CD4-positive, CD25-positive, alpha-beta regulatory T cell (primary cell): ENCODE results near the gene ATP2B2. TPM values are rescaled to one million over a fixed set of nuclear protein-coding genes. Genes with fewer than 3 reads are reported as not detected.

Source experiments
- ATAC-seq, 2 donors: fragments of 150-1000 bp; cut with Tn5 transposase; one replicate each; pipeline ENCODE4 v1.10.0; 2021; ENCODE audit warnings: low read depth in 2 of 2, moderate number of reproducible peaks in 2 of 2, moderate library complexity in 1 of 2
- DNase-seq, 3 donors: peaks; one replicate each; pipeline versions ENCODE4 v3.0.0 to v3.0.0-alpha.2; 2012 to 2022; ENCODE audit warnings: mixed read lengths in 1 of 3
- H3K27ac ChIP-seq: one replicate; pipeline ENCODE4 v1.7.0; 2013; ENCODE audit warnings: mild to moderate bottlenecking, low read length; ENCODE audit not compliant: insufficient read depth, poor library complexity, severe bottlenecking
- H3K27me3 ChIP-seq: one replicate; pipeline ENCODE4 v1.7.0; 2013; ENCODE audit warnings: low read length; ENCODE audit not compliant: control insufficient read depth, insufficient read depth
- H3K36me3 ChIP-seq: one replicate; pipeline ENCODE4 v1.7.0; 2013; ENCODE audit warnings: mild to moderate bottlenecking, low read length, moderate library complexity; ENCODE audit not compliant: control insufficient read depth, insufficient read depth
- H3K4me1 ChIP-seq: 2 replicates; pipeline ENCODE4 v1.7.0; 2013; ENCODE audit warnings: mild to moderate bottlenecking, low read length; ENCODE audit not compliant: insufficient read depth, control insufficient read depth, poor library complexity, severe bottlenecking
- H3K4me3 ChIP-seq: one replicate; pipeline ENCODE4 v1.7.0; 2013; ENCODE audit warnings: low read depth, mild to moderate bottlenecking, low read length, moderate library complexity
- H3K9me3 ChIP-seq, 2 experiments: 1 replicate in 1 of 2; 2 replicates in 1 of 2; pipeline ENCODE4 v1.7.0; 2013; ENCODE audit warnings: low read length in 2 of 2, mild to moderate bottlenecking in 1 of 2, moderate library complexity in 1 of 2; ENCODE audit not compliant: control insufficient read depth in 2 of 2
- H3K27ac Mint-ChIP-seq, 3 donors: one replicate each; pipeline ENCODE4 v1.8.0; 2020 to 2022; ENCODE audit warnings: mild to moderate bottlenecking in 3 of 3, mixed read lengths in 3 of 3, moderate library complexity in 2 of 3
- H3K27me3 Mint-ChIP-seq: one replicate; pipeline ENCODE4 v1.8.0; 2022; ENCODE audit warnings: mild to moderate bottlenecking, mixed read lengths
- H3K36me3 Mint-ChIP-seq: one replicate; pipeline ENCODE4 v1.8.0; 2020; ENCODE audit warnings: mixed read lengths
- H3K4me1 Mint-ChIP-seq, 4 donors: one replicate each; pipeline ENCODE4 v1.8.0; 2020 to 2022; ENCODE audit warnings: mixed read lengths in 4 of 4, mild to moderate bottlenecking in 1 of 4
- H3K4me3 Mint-ChIP-seq, 4 donors: one replicate each; pipeline ENCODE4 v1.8.0; 2020 to 2022; ENCODE audit warnings: mild to moderate bottlenecking in 4 of 4, mixed read lengths in 4 of 4, moderate library complexity in 3 of 4
- H3K9me3 Mint-ChIP-seq, 7 donors: one replicate each; pipeline ENCODE4 v1.8.0; 2020 to 2022; ENCODE audit warnings: mixed read lengths in 7 of 7, mild to moderate bottlenecking in 3 of 7, moderate library complexity in 2 of 7
- polyA plus RNA-seq, 4 donors: library from polyadenylated mRNA; unstranded; fragments of 300-500 nt; fragmentation: Illumina TruSeq; gene quantifications; one replicate each; pipeline ENCODE4 v1.2.3, GENCODE V29; 2021
- total RNA-seq: library from RNA; stranded (reverse); gene quantifications from one replicate; pipeline ENCODE4 v1.2.3, GENCODE V29; 2022

ATP2B2 gene
- total and polyA plus RNA-seq, 5 donors from 2014 or later = 0.13 TPM; not detected in 4

DNA sequence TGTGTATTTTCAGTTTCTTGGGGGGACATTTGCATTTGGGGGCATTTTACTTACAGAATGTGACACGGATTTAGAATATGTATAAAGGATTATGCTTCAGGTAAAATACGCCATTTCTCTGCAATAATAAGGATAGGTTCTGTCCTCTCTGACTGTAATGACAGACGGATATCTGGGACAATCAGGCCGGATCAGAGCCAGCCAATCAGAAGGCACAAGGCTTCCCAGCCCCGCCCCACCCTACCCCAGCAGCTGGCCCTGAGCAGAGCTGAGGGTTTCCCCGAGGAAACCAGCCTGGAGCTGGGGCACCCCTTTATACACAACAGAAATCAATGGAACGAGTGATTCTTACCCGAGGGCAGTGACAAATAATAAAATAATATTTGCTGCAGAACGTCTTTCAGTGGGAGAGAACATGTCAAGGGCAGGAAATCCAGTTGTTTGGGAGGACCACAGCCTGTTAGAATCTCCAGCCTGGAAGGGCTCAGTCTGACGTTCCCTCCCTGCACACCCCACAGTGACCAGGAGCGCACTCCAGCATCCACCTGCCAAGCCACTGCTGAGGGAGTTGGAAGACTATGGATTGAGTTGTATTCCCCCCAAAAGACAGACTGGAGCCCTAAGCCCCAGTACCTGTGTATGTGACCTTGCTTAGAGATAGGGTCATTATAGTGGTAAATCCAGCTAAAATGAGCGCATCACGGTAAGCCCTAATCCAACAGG, 154.2 kb downstream of the ATP2B2 start:
- Mint-ChIP-seq H3K27ac (no peak overlapping the region), H3K4me1 (peaks cover 0 to 22% (median 1%) of the 10 kb centered on the region in 4 donors), H3K27me3 (no peaks in the 10 kb centered on the region), H3K9me3 (no peaks in the 10 kb centered on the region), H3K4me3 (no peak overlapping the region), H3K36me3 (no peaks in the 10 kb centered on the region)
- no peaks in the 10 kb centered on the region for H3K27me3 ChIP-seq
- no peak for ATAC-seq
- no peaks in the 10 kb centered on the region for H3K36me3 ChIP-seq
- H3K9me3 ChIP-seq = no peaks in the 10 kb centered on the region
- no peak for DNase-seq
- peaks cover 4% of the 10 kb centered on the region for H3K4me1 ChIP-seq
- no peak overlapping the region for H3K27ac ChIP-seq
- H3K4me3 ChIP-seq = no peak overlapping the region

DNA sequence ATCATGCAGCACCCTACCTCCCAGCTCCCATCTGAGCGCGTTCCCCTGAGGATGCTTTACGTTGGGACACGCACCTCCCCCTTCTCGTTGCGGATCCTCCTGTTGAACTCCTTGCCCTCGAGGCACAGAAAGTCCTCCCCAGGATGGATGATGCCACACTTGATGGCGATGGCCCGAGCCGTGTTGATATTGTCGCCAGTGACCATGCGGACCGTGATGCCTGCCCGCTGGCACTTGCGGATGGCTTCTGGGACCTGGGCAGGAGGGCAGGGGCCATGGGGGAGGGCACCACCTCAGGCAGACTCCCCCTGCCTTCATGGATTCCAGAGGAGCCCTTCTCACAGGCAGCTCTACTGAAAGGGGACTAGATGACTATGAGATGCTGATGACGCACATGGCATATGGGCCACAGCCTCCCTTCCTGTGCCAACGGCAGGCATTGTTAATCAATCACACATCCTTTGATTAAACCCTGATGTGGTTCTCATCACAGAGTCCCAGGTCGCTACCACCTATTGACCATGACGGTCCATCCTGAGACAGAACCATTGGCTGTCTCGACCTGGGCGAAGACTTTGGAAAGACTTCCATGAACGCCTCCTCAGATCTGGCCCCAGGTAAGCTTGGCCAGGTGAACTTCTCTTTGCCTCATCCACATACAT, 154.9 kb downstream of the ATP2B2 start:
- no peaks in the 10 kb centered on the region for H3K9me3 Mint-ChIP-seq
- Histone ChIP-seq H3K4me3 (no peak overlapping the region), H3K4me1 (peaks cover 4% of the 10 kb centered on the region), H3K9me3 (no peaks in the 10 kb centered on the region), H3K36me3 (no peaks in the 10 kb centered on the region), H3K27ac (no peak overlapping the region), H3K27me3 (no peaks in the 10 kb centered on the region)
- no peak for DNase-seq
- no peaks in the 10 kb centered on the region for H3K36me3 Mint-ChIP-seq
- no peak for ATAC-seq
- H3K27me3 Mint-ChIP-seq = no peaks in the 10 kb centered on the region
- H3K27ac Mint-ChIP-seq = no peak overlapping the region
- H3K4me3 Mint-ChIP-seq = no peak overlapping the region
- peaks cover 0 to 22% (median 1%) of the 10 kb centered on the region in 4 donors for H3K4me1 Mint-ChIP-seq

DNA sequence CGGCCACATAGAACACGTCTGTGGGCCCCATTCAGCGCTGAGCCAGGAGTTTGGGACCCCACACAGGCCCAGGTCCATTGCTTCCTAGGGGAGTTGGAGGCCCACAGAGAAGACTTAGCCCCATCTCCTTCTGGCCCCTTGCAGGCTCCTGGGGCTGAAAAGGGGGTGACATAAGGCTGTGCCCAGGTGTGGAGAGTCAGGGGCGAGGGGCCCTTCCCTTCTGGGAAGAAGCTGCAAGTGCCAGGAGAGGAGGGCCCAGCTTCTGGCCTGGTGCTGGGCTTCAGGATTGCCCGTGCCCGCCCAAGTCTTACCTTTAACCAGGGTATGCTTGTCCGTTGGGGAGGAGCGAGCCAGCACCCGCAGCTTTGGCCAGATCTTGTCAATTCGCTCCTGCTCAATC, 155.6 kb downstream of the ATP2B2 start:
- no peak overlapping the region for H3K27ac Mint-ChIP-seq
- H3K4me1 ChIP-seq = peaks cover 4% of the 10 kb centered on the region

GRCh38 chr3:10348404-10348721, 157.0 kb downstream of the ATP2B2 start:
- Histone ChIP-seq H3K27me3 (no peaks in the 10 kb centered on the region), H3K9me3 (no peaks in the 10 kb centered on the region), H3K36me3 (no peaks in the 10 kb centered on the region), H3K27ac (no peak overlapping the region), H3K4me3 (no peak overlapping the region), H3K4me1 (no peaks in the 10 kb centered on the region)
- Mint-ChIP-seq H3K4me3 (no peak overlapping the region), H3K27me3 (no peaks in the 10 kb centered on the region), H3K27ac (no peak overlapping the region), H3K36me3 (no peaks in the 10 kb centered on the region), H3K9me3 (no peaks in the 10 kb centered on the region), H3K4me1 (peaks cover 0 to 11% (median 3%) of the 10 kb centered on the region in 4 donors)
- DNase-seq = no peak
- no peak for ATAC-seq

More for the DNA sequence above, 155.6 kb downstream of the ATP2B2 start:
- Mint-ChIP-seq H3K4me1 (peaks cover 0 to 18% (median 1%) of the 10 kb centered on the region in 4 donors), H3K27me3 (no peaks in the 10 kb centered on the region), H3K4me3 (no peak overlapping the region), H3K36me3 (no peaks in the 10 kb centered on the region), H3K9me3 (no peaks in the 10 kb centered on the region)
- no peaks in the 10 kb centered on the region for H3K36me3 ChIP-seq
- no peak overlapping the region for H3K27ac ChIP-seq
- DNase-seq (no peak), ATAC-seq (no peak)
- no peaks in the 10 kb centered on the region for H3K9me3 ChIP-seq
- no peak overlapping the region for H3K4me3 ChIP-seq
- no peaks in the 10 kb centered on the region for H3K27me3 ChIP-seq

DNA sequence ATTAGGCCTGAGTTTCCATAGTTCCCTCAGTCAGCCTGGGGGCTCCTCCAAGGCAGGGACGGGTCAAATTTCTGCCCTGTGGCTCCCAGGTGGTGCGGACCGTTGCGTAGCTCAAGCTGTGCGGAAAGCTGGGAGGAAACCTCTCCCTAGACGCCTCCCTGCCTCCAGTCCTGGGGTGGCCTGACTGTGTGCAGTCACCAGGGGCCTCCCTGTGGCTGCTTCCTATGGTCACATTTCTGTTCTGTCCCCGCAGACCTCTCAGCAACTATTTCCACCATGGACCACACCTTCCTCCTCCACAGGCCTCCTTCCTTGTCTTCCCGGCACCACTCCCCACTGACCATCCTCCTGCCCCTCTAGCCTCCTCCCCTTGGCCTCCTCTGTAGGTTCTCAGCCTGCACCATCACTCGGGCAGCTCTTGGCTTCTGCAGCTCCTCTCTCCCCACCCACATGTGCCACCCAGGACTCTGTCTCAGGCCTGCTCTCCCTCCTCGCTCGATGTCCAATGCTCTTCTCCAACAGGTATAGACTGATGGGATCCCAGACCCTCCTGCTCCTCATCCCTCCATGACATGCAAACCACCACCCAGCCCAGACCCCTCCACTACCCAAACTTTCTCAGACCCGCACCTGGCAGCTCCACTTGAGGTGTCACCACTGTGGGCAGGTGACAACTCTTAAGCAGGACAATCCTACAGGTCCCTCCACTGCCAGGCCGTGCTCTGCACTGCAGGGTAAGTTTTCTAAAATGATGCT, 157.6 kb downstream of the ATP2B2 start:
- no peaks in the 10 kb centered on the region for H3K36me3 Mint-ChIP-seq
- H3K4me3 ChIP-seq = no peak overlapping the region

DNA sequence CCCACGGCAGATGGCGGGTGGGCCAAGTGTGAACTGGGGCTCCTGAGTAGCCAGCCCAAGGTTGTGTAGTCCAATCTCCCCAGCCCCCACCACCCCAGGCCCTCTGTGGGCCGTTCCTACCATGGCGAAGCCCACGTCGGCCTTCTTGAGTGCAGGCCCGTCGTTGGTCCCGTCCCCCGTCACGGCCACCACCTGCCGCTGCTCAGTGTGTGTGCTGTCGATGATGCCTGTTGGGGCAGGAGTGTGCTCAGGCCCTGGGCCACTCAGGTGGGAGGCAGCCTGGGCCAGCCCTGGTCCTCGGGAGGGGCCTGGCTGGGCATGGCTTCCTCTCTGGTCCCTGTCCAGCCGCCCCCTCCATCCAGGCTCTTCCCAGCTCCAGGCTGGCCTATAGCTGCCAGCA, 159.5 kb downstream of the ATP2B2 start:
- Histone ChIP-seq H3K27me3 (no peaks in the 10 kb centered on the region), H3K36me3 (no peaks in the 10 kb centered on the region), H3K27ac (no peak overlapping the region), H3K9me3 (no peaks in the 10 kb centered on the region), H3K4me1 (no peaks in the 10 kb centered on the region), H3K4me3 (no peak overlapping the region)
- no peaks in the 10 kb centered on the region for H3K9me3 Mint-ChIP-seq
- no peaks in the 10 kb centered on the region for H3K27me3 Mint-ChIP-seq
- H3K4me1 Mint-ChIP-seq = peaks cover 0 to 6% (median 3%) of the 10 kb centered on the region in 4 donors
- no peak for DNase-seq
- peak overlapping the region in 1 of 3 donors; percentile 46 for H3K27ac Mint-ChIP-seq
- H3K36me3 Mint-ChIP-seq = no peaks in the 10 kb centered on the region
- ATAC-seq = no peak
- no peak overlapping the region for H3K4me3 Mint-ChIP-seq

More for the DNA sequence above, 157.6 kb downstream of the ATP2B2 start:
- no peaks in the 10 kb centered on the region for H3K9me3 ChIP-seq
- H3K27me3 ChIP-seq = no peaks in the 10 kb centered on the region
- DNase-seq = no peak
- Mint-ChIP-seq H3K4me3 (no peak overlapping the region), H3K9me3 (no peaks in the 10 kb centered on the region), H3K27ac (no peak overlapping the region), H3K27me3 (no peaks in the 10 kb centered on the region), H3K4me1 (peaks cover 0 to 6% (median 3%) of the 10 kb centered on the region in 4 donors)
- no peaks in the 10 kb centered on the region for H3K36me3 ChIP-seq
- H3K27ac ChIP-seq = no peak overlapping the region
- ATAC-seq = no peak
- H3K4me1 ChIP-seq = no peaks in the 10 kb centered on the region

DNA sequence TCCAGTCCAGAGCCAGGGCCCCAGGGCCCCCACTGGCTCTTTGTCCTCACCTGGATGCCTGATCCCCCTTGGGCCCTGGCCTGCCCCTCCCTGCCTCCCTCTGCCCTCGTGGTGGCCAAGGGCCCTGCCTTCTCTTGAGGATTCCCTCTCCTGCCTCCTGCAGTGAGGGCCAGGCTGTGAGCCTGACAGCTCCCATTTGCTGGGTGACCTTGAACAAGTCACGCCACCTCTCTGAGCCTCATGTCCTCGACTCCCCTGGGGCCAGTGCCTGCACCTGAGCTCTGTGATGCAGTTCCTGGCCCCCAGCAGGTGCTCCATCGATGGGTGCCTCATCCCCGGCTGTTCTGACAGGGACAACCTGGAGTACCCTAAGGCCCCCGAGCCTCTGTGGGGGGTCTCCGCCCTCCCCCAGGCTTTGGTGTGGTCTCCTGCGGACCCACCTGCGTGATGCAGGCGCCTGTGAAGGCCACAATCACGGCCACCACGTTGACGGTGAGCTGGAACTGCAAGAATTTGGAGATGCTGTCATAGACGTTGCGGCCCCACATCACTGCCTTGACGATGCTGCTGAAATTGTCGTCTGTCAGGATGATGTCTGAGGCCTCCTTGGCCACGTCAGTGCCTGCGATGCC, 160.3 kb downstream of the ATP2B2 start:
- H3K27ac ChIP-seq = no peak overlapping the region
- no peaks in the 10 kb centered on the region for H3K27me3 ChIP-seq
- ATAC-seq (no peak), DNase-seq (no peak)
- H3K9me3 ChIP-seq = no peaks in the 10 kb centered on the region
- no peaks in the 10 kb centered on the region for H3K9me3 Mint-ChIP-seq
- no peak overlapping the region for H3K4me3 Mint-ChIP-seq
- H3K4me1 Mint-ChIP-seq = peaks cover 0 to 6% (median 3%) of the 10 kb centered on the region in 4 donors
- H3K27me3 Mint-ChIP-seq = no peaks in the 10 kb centered on the region
- H3K36me3 Mint-ChIP-seq = no peaks in the 10 kb centered on the region
- H3K4me3 ChIP-seq = no peak overlapping the region
- H3K27ac Mint-ChIP-seq = peak overlapping the region in 1 of 3 donors; percentile 52
- no peaks in the 10 kb centered on the region for H3K4me1 ChIP-seq
- no peaks in the 10 kb centered on the region for H3K36me3 ChIP-seq
